GM12878 (cell line): ENCODE results near the gene CACNA1A. TPM values are rescaled to one million over a fixed set of nuclear protein-coding genes. Genes with fewer than 3 reads are reported as not detected.

Source experiments
- ATAC-seq: fragments of 200-7000 bp; cut with Tn5 transposase; 3 replicates; pipeline ENCODE4 v1.9.1; 2020; ENCODE audit warnings: mild to moderate bottlenecking, moderate library complexity
- BruUV-seq: library from RNA; stranded (reverse); fragments of 400-500 nt; replicated peaks from 2 replicates; lab custom pipeline; 2021; lab: Mats Ljungman, UMichigan
- CTCF ChIA-PET: fragments of 300-600 bp; sonication (Branson Sonifier 250); formaldehyde crosslinking; extraction: SDS; loops from one replicate; lab custom pipeline; 2021; ENCODE audit warnings: inconsistent platforms; lab: Yijun Ruan, JAX
- POLR2A ChIA-PET: fragments of 350-600 bp; formaldehyde crosslinking; extraction: SDS; loops from one replicate; lab custom pipeline; 2021; ENCODE audit warnings: inconsistent platforms; lab: Charles Lee
- RAD21 ChIA-PET: fragments of 300-600 bp; sonication (Branson Sonifier 250); formaldehyde crosslinking; loops from one replicate; lab custom pipeline; 2023; ENCODE audit warnings: antibody characterized with exemption; ENCODE audit not compliant: unreplicated experiment; lab: Charles Lee
- SMC1A ChIA-PET: fragments of 300-600 bp; sonication (Branson Sonifier 250); formaldehyde crosslinking; loops from one replicate; lab custom pipeline; 2023; ENCODE audit not compliant: unreplicated experiment, uncharacterized antibody; lab: Charles Lee
- DNase-seq: peaks from one replicate; pipeline ENCODE4 v3.0.0-alpha.2; 2011; ENCODE audit warnings: low read depth, low spot score
- FAIRE-seq: peaks from 3 replicates; lab custom pipeline; 2011; peaks lifted over from hg19 to GRCh38; lab: Jason Lieb, UNC
- H2AFZ ChIP-seq: 2 replicates; pipeline ENCODE4 v1.6.0; 2011; ENCODE audit warnings: low read depth, low read length, control low read depth; ENCODE audit not compliant: control insufficient read depth
- H3K27ac ChIP-seq: 2 replicates; pipeline ENCODE4 v1.5.1; 2011; ENCODE audit warnings: control low read depth; ENCODE audit not compliant: control insufficient read depth, insufficient read depth
- H3K27me3 ChIP-seq, 2 experiments: replicated peaks in 1 of 2; 2 replicates each; pipeline versions ENCODE4 v1.6.0 to v1.6.1; 2011; ENCODE audit warnings: low read length in 1 of 2; ENCODE audit not compliant: control insufficient read depth in 2 of 2, insufficient read depth in 2 of 2
- H3K36me3 ChIP-seq, 2 experiments: 2 replicates each; pipeline ENCODE4 v1.5.1; 2011; ENCODE audit warnings: low read length in 1 of 2; ENCODE audit not compliant: control insufficient read depth in 2 of 2, insufficient read depth in 2 of 2
- H3K4me1 ChIP-seq: 2 replicates; pipeline ENCODE4 v1.6.1; 2011; ENCODE audit warnings: mild to moderate bottlenecking, low read length, moderate library complexity, mixed read lengths; ENCODE audit not compliant: control insufficient read depth, insufficient read depth
- H3K4me2 ChIP-seq: 2 replicates; pipeline ENCODE4 v1.6.0; 2011; ENCODE audit warnings: control low read depth; ENCODE audit not compliant: control insufficient read depth, insufficient read depth
- H3K4me3 ChIP-seq: fragments of 200-600 bp; sonication (generic); 2 replicates; pipeline ENCODE4 v1.5.1; 2016
- H3K79me2 ChIP-seq: 2 replicates; pipeline ENCODE4 v1.6.0; 2011; ENCODE audit warnings: low read length; ENCODE audit not compliant: control insufficient read depth, insufficient read depth
- H3K9ac ChIP-seq: 2 replicates; pipeline ENCODE4 v1.8.0; 2011; ENCODE audit warnings: low read length, control low read depth, mixed read lengths; ENCODE audit not compliant: control insufficient read depth, insufficient read depth
- H3K9me3 ChIP-seq: replicated peaks from 3 replicates; pipeline ENCODE4 v1.5.1; 2011; ENCODE audit warnings: mild to moderate bottlenecking, low read length; ENCODE audit not compliant: control insufficient read depth, insufficient read depth
- H4K20me1 ChIP-seq: 2 replicates; pipeline ENCODE4 v1.6.0; 2011; ENCODE audit not compliant: control insufficient read depth, insufficient read depth
- DPF2 ChIP-seq: fragments of 450-650 bp; IDR thresholded peaks from 2 replicates; pipeline ENCODE4 v1.6.1; 2017; ENCODE audit warnings: mild to moderate bottlenecking
- IRF3 ChIP-seq: fragments of 450-650 bp; IDR thresholded peaks from 2 replicates; pipeline ENCODE4 v1.6.1; 2014; ENCODE audit warnings: mild to moderate bottlenecking
- MTA2 ChIP-seq: fragments of 450-650 bp; IDR thresholded peaks from 2 replicates; pipeline ENCODE4 v1.6.1; 2016; ENCODE audit warnings: low read depth, mild to moderate bottlenecking, moderate library complexity
- NBN ChIP-seq: fragments of 450-650 bp; IDR thresholded peaks from 2 replicates; pipeline ENCODE4 v1.6.1; 2016
- NFXL1 ChIP-seq: fragments of 450-650 bp; IDR thresholded peaks from 2 replicates; pipeline ENCODE4 v1.6.1; 2017; ENCODE audit warnings: antibody characterized with exemption, mild to moderate bottlenecking, borderline replicate concordance
- SIN3A ChIP-seq: IDR thresholded peaks from 2 replicates; pipeline ENCODE4 v1.6.1; 2012; ENCODE audit warnings: low read depth, low read length, improper control_type of control experiment
- ZBED1 ChIP-seq: IDR thresholded peaks from 2 replicates; pipeline ENCODE4 v1.6.1; 2016; ENCODE audit warnings: borderline replicate concordance
- WGBS: methylation state at CpG from one replicate; pipeline ENCODE4 v1.1.6; 2016; ENCODE audit warnings: low lambda C conversion rate; ENCODE audit not compliant: insufficient replicate concordance, insufficient coverage; ENCODE audit errors: missing lambda C conversion rate; 5-methylcytosine and 5-hydroxymethylcytosine counted together
- in situ Hi-C: fragments of 300-500 bp; cut with MboI; formaldehyde crosslinking; loops from 9 replicates; pipeline ENCODE4 v1.14.3; 2018; ENCODE audit warnings: mixed read lengths
- intact Hi-C: fragments of 100-400 bp; cut with micrococcal nuclease; formaldehyde crosslinking; loops from one replicate; pipeline ENCODE4 v1.14.2; 2022; ENCODE audit not compliant: unreplicated experiment
- polyA plus RNA-seq, 11 experiments: library from polyadenylated mRNA; depleted of rRNA in 4 of 11; unstranded in 6 of 11; stranded (reverse) in 5 of 11; fragments of >200 nt; fragmentation: Nextera tagmentation in 4 of 11; fragmentation: Illumina TruSeq in 1 of 11; extraction: Ambion mirVana in 4 of 11; extraction: Trizol in 1 of 11; gene quantifications; 1 replicate in 1 of 11; 2 replicates in 10 of 11; pipeline versions ENCODE4 v1.2.1 to v1.2.3, GENCODE V29; 2011 to 2016; ENCODE audit warnings: inconsistent platforms in 2 of 11, missing spikeins in 2 of 11, low read depth in 1 of 11
- total RNA-seq, 4 experiments: library from RNA; depleted of rRNA in 3 of 4; stranded (reverse); fragments of >200 nt in 3 of 4; fragmentation: Illumina TruSeq in 1 of 4; extraction: Trizol in 1 of 4; gene quantifications; 2 replicates each; pipeline versions ENCODE4 v1.2.1 to v1.2.3, GENCODE V29; 2013 to 2021

The CACNA1A gene
- total and polyA plus RNA-seq, 10 of the 15 experiments (the other 5 are each of a cell fraction or from before 2014, with no cell fraction given) = 1.1 to 4.4 (median 2.5) TPM

GRCh38 chr19:13173139-13173737, 333.0 kb downstream of the CACNA1A start:
- Histone ChIP-seq H3K4me2 (no peak overlapping the region), H3K4me1 (peaks cover 18% of the 10 kb centered on the region), H3K27ac (no peak overlapping the region), H3K4me3 (no peak overlapping the region), H3K9me3 (no peaks in the 10 kb centered on the region), H3K9ac (no peak overlapping the region), H4K20me1 (no peaks in the 10 kb centered on the region), H3K36me3 (no peaks in the 10 kb centered on the region), H2AFZ (no peak overlapping the region), H3K79me2 (no peaks in the 10 kb centered on the region), H3K27me3 (no peaks in the 10 kb centered on the region)
- no TSS peak for BruUV-seq
- TF ChIP-seq MTA2 (no peak), NBN (no peak), DPF2 (no peak), ZBED1 (no peak), IRF3 (no peak), SIN3A (no peak), NFXL1 (no peak)
- no peak for DNase-seq
- no peak for ATAC-seq
- RAD21 ChIA-PET = no interaction called here
- no peak for FAIRE-seq
- SMC1A ChIA-PET = no interaction called here
- WGBS = 62% methylated on average over 12 of the region's 12 CpGs
- CTCF ChIA-PET = no interaction called here
- intact Hi-C loops = no loop called here
- POLR2A ChIA-PET = interaction anchor here (0.6 kb wide), 1 partner anchor 32 kb away, joined by 3 read pairs; no protein-coding TSS in a partner anchor
- in situ Hi-C loops = loop anchor here (25.0 kb wide), 1 partner anchor 1586 kb away; the partner anchor contains the start of genes ACP5 and ZNF627
